ENCODE results near the gene ATF6.

ATF6 gene

GRCh38 chr1:161941726-161942436 lies 175.8 kb downstream of the ATF6 start:
- TF ChIP-seq CTCF (IDR thresholded peaks at IDR 0.05; ENCODE audit: low read depth, low read length), result no peak
- H3K27ac ChIP-seq, result no peak overlapping the region
- no peak overlapping the region for H3K4me3 ChIP-seq (ENCODE audit: low read depth, low read length)
- no peak for DNase-seq
- H3K36me3 ChIP-seq, result peaks cover 12% of the 10 kb centered on the region
- no peaks in the 10 kb centered on the region for H3K27me3 ChIP-seq (ENCODE audit: insufficient read depth, low read depth, severe bottlenecking)
- H3K9me3 ChIP-seq (ENCODE audit: severe bottlenecking), result no peaks in the 10 kb centered on the region

GRCh38 chr1:161943737-161944136 lies 177.6 kb downstream of the ATF6 start:
- no peaks in the 10 kb centered on the region for H3K27me3 ChIP-seq (ENCODE audit: insufficient read depth, low read depth, severe bottlenecking)
- TF ChIP-seq CTCF (IDR thresholded peaks at IDR 0.05; ENCODE audit: low read depth, low read length), result no peak
- DNase-seq, result no peak
- H3K4me3 ChIP-seq (ENCODE audit: low read depth, low read length), result no peak overlapping the region
- no peak overlapping the region for H3K27ac ChIP-seq
- no peaks in the 10 kb centered on the region for H3K9me3 ChIP-seq (ENCODE audit: severe bottlenecking)
- peaks cover 12% of the 10 kb centered on the region for H3K36me3 ChIP-seq

GRCh38 chr1:161944381-161944780 lies 178.3 kb downstream of the ATF6 start:
- Histone ChIP-seq H3K27me3 (ENCODE audit: insufficient read depth, low read depth, severe bottlenecking) (no peaks in the 10 kb centered on the region), H3K27ac (no peak overlapping the region), H3K36me3 (peaks cover 12% of the 10 kb centered on the region), H3K9me3 (ENCODE audit: severe bottlenecking) (no peaks in the 10 kb centered on the region), H3K4me3 (ENCODE audit: low read depth, low read length) (no peak overlapping the region)
- no peak for DNase-seq
- TF ChIP-seq CTCF (IDR thresholded peaks at IDR 0.05; ENCODE audit: low read depth, low read length), result no peak

- DNase-seq, result no peak
- Histone ChIP-seq H3K27me3 (ENCODE audit: insufficient read depth, low read depth, severe bottlenecking) (no peaks in the 10 kb centered on the region), H3K27ac (no peak overlapping the region), H3K36me3 (peaks cover 12% of the 10 kb centered on the region), H3K9me3 (ENCODE audit: severe bottlenecking) (no peaks in the 10 kb centered on the region), H3K4me3 (ENCODE audit: low read depth, low read length) (no peak overlapping the region)
- no peak for TF ChIP-seq CTCF (IDR thresholded peaks at IDR 0.05; ENCODE audit: low read depth, low read length)
Measured at GRCh38 chr1:161945306-161946060, 179.4 kb downstream of the ATF6 start.

- Histone ChIP-seq H3K27me3 (ENCODE audit: insufficient read depth, low read depth, severe bottlenecking) (no peaks in the 10 kb centered on the region), H3K9me3 (ENCODE audit: severe bottlenecking) (no peaks in the 10 kb centered on the region), H3K36me3 (peaks cover 12% of the 10 kb centered on the region), H3K27ac (no peak overlapping the region), H3K4me3 (ENCODE audit: low read depth, low read length) (no peak overlapping the region)
- DNase-seq, result no peak
- no peak for TF ChIP-seq CTCF (IDR thresholded peaks at IDR 0.05; ENCODE audit: low read depth, low read length)
Measured at GRCh38 chr1:161946071-161946987, 180.2 kb downstream of the ATF6 start.
